Ovary (tissue), 3 donors: ENCODE measurements around the gene PPP2R1A.

Source experiments
- POLR2A ChIP-seq: fragments of 450-650 bp; IDR thresholded peaks from one replicate; pipeline ENCODE4 v1.6.1; 2017; ENCODE audit warnings: antibody characterized with exemption, mild to moderate bottlenecking, moderate library complexity
- TF ChIP-seq, protein P1 (sequence below), 3 donors: fragments of 450-650 bp in 2 of 3; fragments of 200-600 bp in 1 of 3; IDR thresholded peaks; one replicate each; pipeline versions ENCODE4 v1.5.1 to v1.8.0; 2016 to 2022; ENCODE audit warnings: antibody characterized with exemption in 3 of 3, mild to moderate bottlenecking in 1 of 3
- donor health status: DM: no; HTN: no; CAD: no.

DNA sequence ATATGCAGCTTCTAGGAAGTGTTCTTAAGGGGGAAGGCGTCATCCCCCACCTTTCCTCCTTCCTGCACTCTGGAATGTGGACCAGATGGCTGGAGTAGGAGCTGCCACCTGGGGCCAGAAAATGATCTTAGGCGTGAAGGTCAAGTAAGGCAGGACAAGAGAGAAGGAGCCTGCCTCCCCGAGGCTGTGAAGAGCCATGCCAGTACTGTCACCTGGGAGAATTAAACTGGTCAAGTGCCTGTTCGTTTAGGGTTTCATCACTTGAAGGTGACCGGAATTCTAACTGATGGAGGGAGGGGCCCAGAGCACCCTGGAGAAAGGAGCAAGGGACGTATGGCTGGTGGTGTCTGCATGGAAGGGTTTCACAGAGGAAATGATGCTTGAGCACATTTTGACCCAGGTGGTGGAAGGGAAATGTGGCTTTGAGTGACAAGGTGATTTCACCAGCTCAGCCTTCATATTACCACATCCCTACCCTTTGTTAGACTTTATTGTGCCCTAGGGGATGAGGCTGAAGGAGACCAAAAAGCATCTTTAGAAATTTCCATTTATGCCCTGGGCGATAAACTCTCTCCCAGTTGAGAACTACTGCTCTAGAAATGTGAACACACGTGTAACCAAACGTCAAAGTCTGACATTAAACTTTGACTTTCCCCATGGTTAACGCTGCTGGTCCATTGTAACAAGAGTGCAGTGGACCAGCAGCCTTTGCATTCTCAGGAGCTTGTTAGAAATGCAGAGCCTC lies 37.5 kb downstream of the PPP2R1A start:
- TF ChIP-seq, protein P1, sequence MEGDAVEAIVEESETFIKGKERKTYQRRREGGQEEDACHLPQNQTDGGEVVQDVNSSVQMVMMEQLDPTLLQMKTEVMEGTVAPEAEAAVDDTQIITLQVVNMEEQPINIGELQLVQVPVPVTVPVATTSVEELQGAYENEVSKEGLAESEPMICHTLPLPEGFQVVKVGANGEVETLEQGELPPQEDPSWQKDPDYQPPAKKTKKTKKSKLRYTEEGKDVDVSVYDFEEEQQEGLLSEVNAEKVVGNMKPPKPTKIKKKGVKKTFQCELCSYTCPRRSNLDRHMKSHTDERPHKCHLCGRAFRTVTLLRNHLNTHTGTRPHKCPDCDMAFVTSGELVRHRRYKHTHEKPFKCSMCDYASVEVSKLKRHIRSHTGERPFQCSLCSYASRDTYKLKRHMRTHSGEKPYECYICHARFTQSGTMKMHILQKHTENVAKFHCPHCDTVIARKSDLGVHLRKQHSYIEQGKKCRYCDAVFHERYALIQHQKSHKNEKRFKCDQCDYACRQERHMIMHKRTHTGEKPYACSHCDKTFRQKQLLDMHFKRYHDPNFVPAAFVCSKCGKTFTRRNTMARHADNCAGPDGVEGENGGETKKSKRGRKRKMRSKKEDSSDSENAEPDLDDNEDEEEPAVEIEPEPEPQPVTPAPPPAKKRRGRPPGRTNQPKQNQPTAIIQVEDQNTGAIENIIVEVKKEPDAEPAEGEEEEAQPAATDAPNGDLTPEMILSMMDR (IDR thresholded peaks at IDR 0.05): no peak
- TF ChIP-seq POLR2A: no peak
